Fibroblast of skin of right biceps (primary cell): ENCODE results near the gene PTPRO.
A peak's percentile ranks its signal among the peaks of the same experiment; 100 is the strongest.
"Not testable (repeated sequence)": the region's sequence is repeated elsewhere in the genome, so short reads cannot be mapped to it uniquely, and the experiment has no call there.

Source experiments
- DNase-seq: peaks from one replicate; pipeline ENCODE4 v3.0.0-alpha.2; 2013

PTPRO gene

DNA sequence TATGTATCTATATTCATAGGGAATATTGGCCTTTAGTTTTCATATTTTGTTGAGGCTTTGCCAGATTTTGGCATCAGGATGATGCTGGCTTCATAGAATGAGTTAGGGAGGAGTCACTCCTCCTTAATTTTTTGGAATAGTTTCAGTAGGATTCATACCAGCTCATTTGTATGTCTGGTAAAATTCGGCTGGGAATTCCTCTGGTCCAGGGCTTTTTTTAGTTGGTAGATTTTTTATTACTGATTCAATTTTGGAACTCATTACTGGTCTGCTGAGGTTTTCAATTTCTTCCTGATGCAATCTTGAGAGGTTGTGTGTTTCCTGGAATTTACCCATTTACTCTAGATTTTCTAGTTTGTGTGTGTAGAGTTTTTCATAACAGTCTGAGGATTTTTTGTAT lies 291.7 kb downstream of the PTPRO start:
- DNase-seq, result peak; percentile 88

DNA sequence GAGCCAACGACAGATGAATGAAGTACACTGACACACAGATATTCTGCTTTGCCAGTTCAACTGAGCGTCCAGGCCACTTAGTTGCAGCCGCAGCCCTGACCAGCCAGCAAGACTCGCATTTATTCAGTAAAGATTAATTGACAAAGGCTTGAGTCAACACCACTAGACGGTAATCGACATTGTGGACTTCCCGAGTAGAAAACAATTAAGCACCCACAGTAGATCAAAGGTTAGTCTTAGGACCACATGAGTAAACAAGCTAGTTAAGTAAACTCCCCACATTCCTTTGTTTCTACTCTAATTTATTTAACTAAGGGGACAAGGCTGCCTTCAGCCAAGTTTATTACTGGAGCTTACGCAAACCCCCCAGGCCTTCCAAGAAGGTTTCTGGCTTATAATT lies 294.2 kb downstream of the PTPRO start:
- not testable (repeated sequence) for DNase-seq

DNA sequence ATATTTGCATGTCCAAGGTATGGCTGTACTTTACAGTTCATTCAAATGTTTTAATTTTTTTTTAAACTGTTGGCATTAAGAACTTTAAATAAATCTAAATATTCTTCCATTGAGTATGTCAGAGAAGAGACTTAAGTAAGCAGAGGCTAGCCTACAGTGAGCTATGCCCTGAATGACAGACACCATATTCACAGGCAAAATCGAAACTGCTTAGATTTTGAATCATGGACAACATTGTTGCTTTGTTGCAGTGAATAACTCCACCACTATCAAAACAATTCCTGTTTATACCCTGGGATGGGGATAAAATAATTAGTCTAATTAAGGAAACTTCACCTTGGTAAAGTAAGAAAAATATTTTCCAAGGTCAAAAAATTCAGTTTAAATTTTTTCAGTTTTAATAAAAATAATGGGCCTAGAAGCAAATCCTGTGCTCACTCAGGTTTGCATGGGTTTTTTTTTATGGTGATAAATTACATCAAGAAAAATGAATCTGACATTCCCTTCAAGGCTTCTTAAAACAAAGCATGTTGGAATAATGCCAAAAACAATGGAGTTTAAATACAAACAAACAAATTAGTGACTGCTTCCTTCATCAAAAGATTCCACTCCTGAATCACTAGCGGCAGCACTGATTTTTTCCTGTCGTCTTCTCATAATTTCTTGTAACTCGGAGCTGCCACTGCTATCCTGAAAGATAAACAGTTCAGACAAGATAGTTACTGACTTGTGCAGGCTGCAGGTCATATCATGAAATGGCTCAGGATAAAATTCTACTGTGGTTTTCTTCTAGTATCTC lies 298.6 kb downstream of the PTPRO start:
- no peak for DNase-seq

DNA sequence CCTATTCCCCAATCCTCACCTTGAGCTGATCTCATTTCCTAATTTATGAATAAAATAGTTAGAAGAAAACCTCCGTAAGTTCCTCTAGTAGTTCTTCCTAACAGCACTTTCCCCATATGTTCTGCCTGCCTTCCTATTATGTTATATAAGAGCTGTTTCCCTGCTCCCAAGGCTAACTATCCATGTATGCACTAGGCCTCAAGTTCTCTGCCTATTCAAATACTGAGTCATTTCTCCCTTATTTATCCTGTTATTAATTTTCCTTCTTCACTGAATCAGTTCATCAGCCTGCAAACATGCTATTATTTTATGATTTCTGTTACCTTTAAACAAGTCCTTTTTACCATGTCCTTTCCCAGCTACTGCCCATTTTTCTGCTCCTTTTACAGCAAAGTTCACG lies 302.8 kb downstream of the PTPRO start:
- DNase-seq, result no peak

DNA sequence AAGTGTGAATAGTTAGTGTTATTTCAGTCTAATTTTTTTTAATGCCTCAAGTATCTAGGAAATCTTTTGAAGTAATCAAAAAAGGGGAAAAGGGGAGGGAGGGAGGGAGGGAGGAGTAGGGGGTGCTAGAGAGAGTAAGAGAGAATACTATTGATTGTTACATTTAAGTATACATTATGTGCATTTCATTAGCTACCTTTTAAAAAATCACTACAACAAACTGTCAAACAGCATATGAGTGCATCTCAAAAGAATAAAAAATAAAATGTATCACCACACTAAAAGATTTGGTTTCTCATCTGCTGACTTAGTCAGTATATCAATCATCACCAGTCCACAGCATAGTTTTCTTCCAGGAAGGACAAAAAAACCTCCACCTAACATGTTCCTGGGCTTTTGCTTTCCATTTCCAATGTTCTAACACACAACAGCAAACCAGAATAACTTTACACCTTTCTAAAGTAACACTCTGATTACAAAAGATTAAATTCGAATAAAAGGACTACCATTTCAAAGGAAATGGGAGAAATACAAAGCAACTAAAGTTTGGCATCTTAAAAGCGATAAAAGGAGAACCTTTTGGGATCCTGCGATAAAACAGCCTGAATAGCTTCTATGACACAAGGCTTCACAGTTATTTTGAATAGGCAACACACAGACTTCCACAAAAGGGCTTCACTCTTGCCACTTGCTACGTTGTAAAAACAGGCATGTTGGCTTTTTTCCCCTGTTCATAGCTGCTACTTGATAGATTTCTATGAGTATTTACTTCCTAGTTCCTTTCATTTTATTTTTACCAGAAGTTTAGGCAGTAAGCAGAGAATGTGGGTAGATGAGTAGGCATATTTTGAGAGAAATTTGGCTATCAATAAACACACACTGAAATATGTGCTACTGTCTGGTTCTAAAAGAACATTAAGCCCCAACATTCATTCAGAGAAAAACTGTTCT lies 306.0 kb downstream of the PTPRO start:
- peak; percentile 66 for DNase-seq

DNA sequence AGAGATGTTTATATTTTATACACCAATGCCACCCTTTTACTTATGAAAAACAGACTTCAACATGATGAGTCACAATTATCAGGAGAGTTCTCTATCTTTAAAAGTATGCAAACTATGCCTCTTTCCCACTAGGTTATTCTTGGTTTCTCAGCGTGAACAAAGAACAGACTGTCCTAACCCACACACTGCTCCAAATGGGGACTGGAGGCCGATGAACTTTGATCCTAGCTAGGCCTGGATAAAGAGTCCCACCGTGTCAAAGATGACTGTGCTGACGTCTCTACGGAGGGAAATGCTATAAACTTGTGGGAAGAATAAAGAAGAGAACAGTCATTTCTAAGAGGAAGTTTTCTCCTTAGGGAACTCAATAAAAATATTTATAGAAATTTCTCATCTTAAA lies 306.8 kb downstream of the PTPRO start:
- peak; percentile 94 for DNase-seq

DNA sequence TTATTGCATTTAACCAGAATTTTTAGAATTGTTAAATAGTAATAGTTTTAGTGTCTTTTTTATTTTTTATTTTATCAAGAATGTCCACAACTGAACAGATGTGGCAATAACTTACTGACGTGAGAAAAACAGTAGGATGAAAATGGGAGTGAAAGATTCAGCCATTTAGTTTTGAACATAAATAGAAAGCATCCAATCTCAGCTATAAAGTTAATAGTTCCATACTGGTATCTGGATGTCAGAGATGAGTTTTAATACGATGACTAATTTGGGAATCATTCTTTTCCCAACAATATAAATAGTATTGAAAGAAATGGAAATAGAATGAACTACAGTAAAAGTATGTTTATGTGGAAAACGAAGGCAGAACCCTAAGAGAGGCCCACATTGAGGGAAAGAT lies 307.5 kb downstream of the PTPRO start:
- peak; percentile 84 for DNase-seq

DNA sequence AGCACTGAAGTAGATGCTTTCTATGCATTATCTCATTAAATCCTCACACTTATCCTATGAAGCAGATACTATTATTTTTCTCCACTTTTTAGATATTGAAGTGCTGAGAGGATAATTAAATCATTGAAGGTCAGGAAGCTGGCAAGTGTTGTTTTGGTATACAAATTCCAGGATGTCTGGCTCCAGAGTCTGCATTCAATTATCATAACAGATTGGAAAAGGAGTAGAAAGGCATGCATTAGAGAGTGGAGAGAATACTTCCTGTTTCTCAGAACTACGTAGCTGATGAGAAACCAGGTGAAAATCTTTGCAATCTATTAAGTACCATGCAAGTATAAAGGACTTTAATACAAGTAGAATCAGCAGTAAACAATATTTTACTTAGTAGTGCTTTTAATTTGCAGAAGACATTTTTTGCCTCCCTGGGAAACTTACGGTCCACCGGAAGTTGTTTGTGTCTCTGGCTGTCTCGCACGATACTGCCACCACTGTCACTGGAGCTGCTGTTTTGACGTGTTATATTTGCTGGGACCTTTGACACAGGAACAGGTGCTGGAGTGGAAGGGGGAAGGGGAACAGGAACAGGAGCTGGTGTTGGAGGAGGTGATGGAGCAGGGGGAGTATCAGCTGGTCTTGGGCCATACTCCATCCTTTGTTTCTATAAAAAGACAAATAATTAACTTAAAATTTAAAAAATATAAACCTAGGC lies 308.9 kb downstream of the PTPRO start:
- DNase-seq, result peak; percentile 41

DNA sequence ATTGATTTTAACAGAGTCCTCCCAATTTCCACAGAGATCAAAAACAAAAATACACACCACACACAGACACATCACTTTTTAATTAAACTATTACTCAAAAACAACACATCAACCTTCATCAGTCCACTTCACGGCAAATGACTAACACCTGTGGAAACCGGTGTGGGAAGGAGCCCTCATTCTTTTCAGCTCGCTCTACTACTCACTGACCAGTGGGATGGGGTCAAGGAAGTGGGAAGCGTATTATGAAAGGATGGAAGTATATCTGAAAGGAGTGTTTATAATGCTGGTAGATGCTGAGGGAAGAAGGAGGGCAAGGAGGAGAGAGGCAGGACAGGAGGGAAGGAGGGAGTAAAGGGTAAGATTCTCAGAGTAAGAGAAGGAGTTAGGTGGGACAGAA lies 310.4 kb downstream of the PTPRO start:
- DNase-seq, result peak; percentile 16

DNA sequence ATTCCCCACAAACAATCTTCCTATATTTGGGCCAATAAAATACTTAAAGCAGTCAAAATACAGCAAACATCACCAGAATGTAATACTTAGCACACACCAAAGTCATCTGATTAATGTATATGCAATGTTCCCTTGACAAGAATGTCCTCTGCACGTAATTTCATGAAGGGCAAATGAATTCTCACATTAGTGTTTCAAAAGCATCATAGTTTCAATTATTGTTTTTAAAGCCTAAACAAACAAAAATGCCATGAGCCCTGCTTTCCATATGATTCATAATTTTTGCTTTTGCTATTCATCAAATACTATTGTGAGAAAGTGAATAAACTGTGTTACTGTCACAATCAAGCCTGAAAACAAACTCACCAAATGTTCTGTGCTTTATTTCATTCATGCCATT lies 310.9 kb downstream of the PTPRO start:
- peak; percentile 49 for DNase-seq

DNA sequence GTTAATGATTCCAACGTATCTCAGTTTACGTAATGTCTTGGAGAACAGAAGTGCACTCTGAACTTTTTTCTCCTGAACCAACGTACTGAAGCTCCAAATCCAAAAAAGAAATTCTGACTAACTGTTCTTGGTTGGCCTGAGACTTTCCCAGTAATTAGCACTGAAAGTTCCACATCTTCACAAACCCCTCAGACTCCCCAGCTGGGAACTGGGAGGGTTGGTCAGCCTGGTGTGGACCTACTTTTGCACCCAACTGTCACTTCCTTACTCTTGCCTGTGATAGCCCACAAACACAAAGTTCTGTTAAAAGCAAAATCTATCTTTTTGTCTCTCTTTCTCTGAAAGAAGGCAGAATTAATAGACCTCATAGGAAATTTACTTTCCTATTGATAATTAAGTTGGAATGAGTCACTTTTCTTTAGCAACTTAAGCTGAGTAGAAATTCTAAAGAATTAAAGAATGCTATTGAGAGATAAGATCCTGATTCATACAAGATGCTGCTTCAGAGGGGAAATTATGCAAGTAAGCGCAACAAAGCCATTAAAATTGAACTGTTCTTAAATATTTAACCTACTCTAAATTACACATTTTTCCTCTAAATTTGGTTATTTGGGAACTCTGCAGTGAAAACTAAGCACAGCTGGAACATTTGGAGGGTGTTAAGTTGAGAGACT lies 311.8 kb downstream of the PTPRO start:
- DNase-seq, result peak; percentile 71

DNA sequence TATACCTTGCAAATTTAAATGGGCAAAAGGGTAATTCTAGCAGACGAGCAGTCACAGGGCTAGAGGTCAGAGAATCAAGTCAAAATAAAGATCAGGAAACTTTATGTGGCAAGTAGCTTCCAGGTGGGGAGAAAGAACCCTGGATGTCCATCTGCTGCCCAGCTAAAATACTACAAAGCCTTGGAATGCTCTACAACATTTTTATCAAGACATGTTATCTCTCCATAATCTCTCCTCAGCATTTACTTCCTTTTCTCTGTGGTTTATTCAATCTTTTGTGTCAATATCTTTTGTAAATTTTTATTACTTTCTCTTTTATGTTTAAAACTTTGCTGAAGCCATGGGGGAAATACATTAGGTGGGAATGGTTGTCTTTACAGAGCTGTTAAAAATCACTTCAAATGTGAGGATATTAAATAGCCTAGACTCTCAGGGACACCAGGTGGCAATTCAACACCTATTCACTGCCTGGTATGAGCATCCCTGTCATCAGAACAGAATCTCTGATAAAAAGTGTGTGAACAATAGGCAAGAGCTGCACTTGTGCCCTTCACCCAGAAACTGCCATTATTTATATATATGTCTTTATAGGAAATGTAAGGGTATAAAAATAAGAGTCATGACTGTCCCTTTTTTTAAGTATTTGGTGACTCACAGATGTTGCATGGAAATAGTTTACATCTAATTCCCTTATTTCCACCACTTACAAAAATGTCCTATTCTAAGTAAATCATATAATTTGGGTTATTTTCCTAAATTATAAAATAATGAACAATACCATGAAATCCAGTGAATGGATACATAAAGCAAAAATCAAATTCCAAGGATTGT lies 314.0 kb downstream of the PTPRO start:
- DNase-seq, result peak; percentile 33

DNA sequence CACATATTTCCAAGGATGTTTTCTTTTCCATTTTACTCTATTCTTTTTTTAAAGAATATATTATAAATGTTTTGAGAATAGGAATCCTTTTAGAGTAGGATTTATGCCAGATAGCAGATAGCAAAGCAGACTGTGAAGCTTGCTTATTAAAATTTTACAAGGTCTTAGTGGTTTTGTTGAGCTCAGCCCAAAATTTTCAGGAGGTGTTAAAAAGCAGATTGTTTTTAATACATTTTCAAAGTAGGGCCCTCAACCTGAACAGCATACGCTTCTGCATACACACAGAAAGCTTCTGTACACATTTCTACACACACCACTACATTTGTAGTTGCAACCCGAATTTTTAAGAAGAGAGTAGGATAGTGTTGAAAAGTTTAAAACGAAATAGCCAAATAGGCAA lies 315.9 kb downstream of the PTPRO start:
- no peak for DNase-seq

DNA sequence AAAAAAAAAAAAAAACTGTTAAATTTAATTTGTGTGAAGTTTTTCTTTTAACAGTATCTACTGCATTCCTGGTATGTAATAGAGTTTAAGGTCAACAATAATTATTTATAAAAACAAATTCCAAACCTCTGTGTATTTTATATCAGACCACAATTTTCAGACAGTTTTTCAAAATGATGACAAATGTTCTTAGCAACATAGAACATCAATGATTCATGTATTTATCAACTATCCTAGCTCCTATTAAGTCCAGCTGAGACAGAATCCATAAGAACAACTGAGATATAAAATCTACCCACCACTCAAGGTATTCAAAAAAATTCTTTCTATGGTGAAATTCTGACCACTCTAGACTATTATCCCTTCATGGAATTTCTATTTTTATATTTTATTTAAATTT lies 322.4 kb downstream of the PTPRO start:
- DNase-seq, result peak; percentile 49

DNA sequence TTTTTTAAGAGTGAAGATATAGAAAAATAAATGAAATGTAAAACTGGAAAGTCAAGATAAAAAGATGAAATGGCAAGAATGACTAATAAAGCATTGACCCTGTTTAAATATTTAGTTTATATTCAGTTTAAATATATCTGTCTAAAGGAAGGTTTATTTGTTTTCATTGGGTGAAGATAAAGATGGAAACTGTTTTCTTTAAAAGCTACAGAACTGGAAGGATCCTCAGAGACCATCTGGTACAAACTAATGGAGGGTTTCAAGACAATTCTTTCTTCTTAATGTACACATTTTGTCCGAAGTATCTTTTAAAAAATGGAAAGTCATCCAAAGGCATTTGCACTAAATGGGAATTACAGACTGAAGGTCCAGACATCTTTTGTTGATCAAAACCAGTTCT lies 324.3 kb downstream of the PTPRO start:
- no peak for DNase-seq
